Urinary bladder (tissue), 4 donors: ENCODE data around the gene EFCAB5. TPM values are rescaled to one million over a fixed set of nuclear protein-coding genes. Genes with fewer than 3 reads are reported as not detected.
"Not testable (repeated sequence)": the region's sequence is repeated elsewhere in the genome, so short reads cannot be mapped to it uniquely, and the experiment has no call there.

ENCODE experiments used
- DNase-seq: peaks from one replicate; pipeline ENCODE4 v3.0.0-alpha.2; 2015; ENCODE audit errors: extremely low spot score
- H3K27ac ChIP-seq: one replicate; pipeline ENCODE4 v1.5.1; 2013; ENCODE audit warnings: low read depth, mild to moderate bottlenecking, moderate library complexity
- H3K36me3 ChIP-seq: one replicate; pipeline ENCODE4 v1.6.1; 2013; ENCODE audit warnings: mild to moderate bottlenecking, moderate library complexity; ENCODE audit not compliant: insufficient read depth
- H3K4me1 ChIP-seq: one replicate; pipeline ENCODE4 v1.6.1; 2013; ENCODE audit warnings: mild to moderate bottlenecking, moderate library complexity; ENCODE audit not compliant: insufficient read depth
- H3K4me3 ChIP-seq: one replicate; pipeline ENCODE4 v1.5.1; 2013; ENCODE audit warnings: low read depth, low read length
- WGBS: extraction: QIAGEN DNeasy Blood & Tissue Kit; methylation state at CpG from one replicate; pipeline ENCODE4 v1.1.7; 2013; 5-methylcytosine and 5-hydroxymethylcytosine counted together
- polyA plus RNA-seq: library from polyadenylated mRNA; stranded (reverse); fragments of 200-250 nt; gene quantifications from one replicate; pipeline ENCODE4 v1.2.3, GENCODE V29; 2013
- total RNA-seq: library from RNA; depleted of rRNA; stranded (reverse); fragments of >200 nt; gene quantifications from one replicate; pipeline ENCODE4 v1.2.3, GENCODE V29; 2014
- donor health status: healthy with polysubstance abuse.
- donor health status: healthy.

Gene EFCAB5
- total and polyA plus RNA-seq, 2 donors, result 0.06 to 0.90 TPM

- 96% methylated on average over 1 of the region's 1 CpG for WGBS
- not testable (repeated sequence) for H3K4me3 ChIP-seq, DNase-seq, H3K4me1 ChIP-seq, H3K27ac ChIP-seq, H3K36me3 ChIP-seq
Measured at GRCh38 chr17:29957488-29957887, 16.1 kb downstream of the EFCAB5 start.

GRCh38 chr17:29958947-29959657 is 17.7 kb downstream of the EFCAB5 start:
- H3K36me3 ChIP-seq, result no peaks in the 10 kb centered on the region
- WGBS, result 74% methylated on average over 4 of the region's 4 CpGs
- H3K4me1 ChIP-seq, result no peaks in the 10 kb centered on the region
- DNase-seq, result no peak
- no peak overlapping the region for H3K27ac ChIP-seq
- no peak overlapping the region for H3K4me3 ChIP-seq

- WGBS, result 64% methylated on average over 4 of the region's 4 CpGs
- no peak overlapping the region for H3K4me3 ChIP-seq
- no peak for DNase-seq
- no peaks in the 10 kb centered on the region for H3K4me1 ChIP-seq
- no peaks in the 10 kb centered on the region for H3K36me3 ChIP-seq
- no peak overlapping the region for H3K27ac ChIP-seq
Measured at GRCh38 chr17:29959658-29960337, 18.4 kb downstream of the EFCAB5 start.

- Histone ChIP-seq H3K27ac (no peak overlapping the region), H3K4me1 (no peaks in the 10 kb centered on the region), H3K4me3 (no peak overlapping the region), H3K36me3 (no peaks in the 10 kb centered on the region)
- no peak for DNase-seq
- WGBS, result 95% methylated on average over 2 of the region's 2 CpGs
Measured at GRCh38 chr17:29962656-29963055, 21.2 kb downstream of the EFCAB5 start.

- Histone ChIP-seq H3K36me3 (no peaks in the 10 kb centered on the region), H3K27ac (no peak overlapping the region), H3K4me3 (no peak overlapping the region), H3K4me1 (no peaks in the 10 kb centered on the region)
- DNase-seq, result no peak
- WGBS, result 82% methylated on average over 5 of the region's 5 CpGs
Measured at GRCh38 chr17:29968271-29968670, 26.8 kb downstream of the EFCAB5 start.

- no peaks in the 10 kb centered on the region for H3K36me3 ChIP-seq
- no peak for DNase-seq
- H3K4me1 ChIP-seq, result no peaks in the 10 kb centered on the region
- H3K27ac ChIP-seq, result no peak overlapping the region
- no peak overlapping the region for H3K4me3 ChIP-seq
- 94% methylated on average over 18 of the region's 18 CpGs for WGBS
Measured at GRCh38 chr17:29972277-29972676, 30.8 kb downstream of the EFCAB5 start.

- no peaks in the 10 kb centered on the region for H3K36me3 ChIP-seq
- no peak for DNase-seq
- H3K4me1 ChIP-seq, result no peaks in the 10 kb centered on the region
- no peak overlapping the region for H3K27ac ChIP-seq
- no peak overlapping the region for H3K4me3 ChIP-seq
- 93% methylated on average over 3 of the region's 3 CpGs for WGBS
Measured at GRCh38 chr17:29973005-29973404, 31.6 kb downstream of the EFCAB5 start.

GRCh38 chr17:29977836-29978235 is 36.4 kb downstream of the EFCAB5 start:
- no peak for DNase-seq
- H3K27ac ChIP-seq, result no peak overlapping the region
- H3K36me3 ChIP-seq, result no peaks in the 10 kb centered on the region
- H3K4me3 ChIP-seq, result no peak overlapping the region
- WGBS, result 51% methylated on average over 1 of the region's 1 CpG
- no peaks in the 10 kb centered on the region for H3K4me1 ChIP-seq

GRCh38 chr17:29980261-29980660 is 38.8 kb downstream of the EFCAB5 start:
- Histone ChIP-seq H3K4me3 (no peak overlapping the region), H3K27ac (no peak overlapping the region), H3K36me3 (no peaks in the 10 kb centered on the region), H3K4me1 (no peaks in the 10 kb centered on the region)
- WGBS, result 70% methylated on average over 1 of the region's 1 CpG
- no peak for DNase-seq

GRCh38 chr17:29982991-29983653 is 41.7 kb downstream of the EFCAB5 start:
- no peak overlapping the region for H3K27ac ChIP-seq
- H3K4me3 ChIP-seq, result no peak overlapping the region
- no peaks in the 10 kb centered on the region for H3K36me3 ChIP-seq
- no peak for DNase-seq
- H3K4me1 ChIP-seq, result no peaks in the 10 kb centered on the region
- 84% methylated on average over 1 of the region's 1 CpG for WGBS

GRCh38 chr17:29996458-29996857 is 55.0 kb downstream of the EFCAB5 start:
- no peak for DNase-seq
- WGBS, result 87% methylated on average over 3 of the region's 3 CpGs
- Histone ChIP-seq H3K4me3 (no peak overlapping the region), H3K27ac (no peak overlapping the region), H3K36me3 (no peaks in the 10 kb centered on the region), H3K4me1 (no peaks in the 10 kb centered on the region)

GRCh38 chr17:30000001-30000754 is 58.7 kb downstream of the EFCAB5 start:
- DNase-seq, result no peak
- Histone ChIP-seq H3K4me1 (no peaks in the 10 kb centered on the region), H3K36me3 (no peaks in the 10 kb centered on the region), H3K4me3 (no peak overlapping the region), H3K27ac (no peak overlapping the region)
- WGBS, result 56% methylated on average over 3 of the region's 3 CpGs

GRCh38 chr17:30000755-30001257 is 59.4 kb downstream of the EFCAB5 start:
- H3K4me3 ChIP-seq, result no peak overlapping the region
- WGBS, result 36% methylated on average over 2 of the region's 2 CpGs
- H3K27ac ChIP-seq, result no peak overlapping the region
- H3K4me1 ChIP-seq, result no peaks in the 10 kb centered on the region
- no peak for DNase-seq
- no peaks in the 10 kb centered on the region for H3K36me3 ChIP-seq
